Activated CD4-positive, alpha-beta T cell treated with anti-CD3 and anti-CD28 coated beads for 1 hour (primary cell): ENCODE results near the gene PRAME.
"Not testable (repeated sequence)": the region's sequence is repeated elsewhere in the genome, so short reads cannot be mapped to it uniquely, and the experiment has no call there.

ENCODE experiments used
- DNase-seq: peaks from one replicate; pipeline ENCODE4 v3.0.0-alpha.2; 2020

Gene PRAME

DNA sequence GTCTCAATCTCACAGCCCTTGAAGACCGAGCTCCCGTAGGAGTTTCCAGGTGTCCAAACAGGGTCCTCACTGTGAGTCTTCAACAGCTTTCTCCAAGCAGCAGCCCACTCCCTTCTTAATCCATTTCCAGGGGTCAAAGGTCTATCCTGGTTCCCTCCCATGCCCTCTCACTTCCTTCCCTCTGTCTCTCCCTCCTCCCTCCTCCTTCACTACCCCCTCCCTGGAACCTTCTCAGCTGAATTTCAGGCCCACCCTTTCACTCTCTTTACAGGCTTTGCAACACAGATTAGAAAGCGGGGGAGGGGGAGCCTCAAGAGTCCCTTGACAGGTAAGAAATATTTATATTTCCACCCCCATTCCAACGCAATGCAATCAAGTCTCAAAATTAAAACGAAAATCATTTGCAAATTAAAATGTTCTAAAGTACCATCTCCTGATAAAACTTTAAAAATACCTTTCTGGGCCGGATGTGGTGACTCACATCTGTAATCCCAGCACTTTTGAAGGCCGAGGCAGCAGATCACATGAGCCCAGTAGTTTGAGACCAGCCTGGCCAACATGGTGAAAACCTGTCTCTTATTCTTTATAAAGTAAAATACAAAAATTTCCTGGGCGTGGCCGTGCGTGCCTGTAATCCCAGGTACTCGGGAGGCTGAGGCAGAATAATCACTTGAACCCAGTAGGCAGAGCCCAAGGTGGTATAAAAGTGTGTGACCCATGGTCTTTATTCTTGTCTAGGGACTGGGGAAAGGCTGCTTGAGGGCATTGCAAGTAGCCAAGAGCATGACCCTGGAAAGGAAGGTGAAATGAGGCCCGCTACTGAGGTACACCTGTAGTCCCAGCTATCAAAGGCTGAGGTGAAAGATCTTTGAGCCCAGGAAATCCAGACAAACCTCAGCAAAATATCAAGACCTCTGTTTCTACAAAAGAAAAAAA is 38.1 kb downstream of the PRAME start:
- no peak for DNase-seq

DNA sequence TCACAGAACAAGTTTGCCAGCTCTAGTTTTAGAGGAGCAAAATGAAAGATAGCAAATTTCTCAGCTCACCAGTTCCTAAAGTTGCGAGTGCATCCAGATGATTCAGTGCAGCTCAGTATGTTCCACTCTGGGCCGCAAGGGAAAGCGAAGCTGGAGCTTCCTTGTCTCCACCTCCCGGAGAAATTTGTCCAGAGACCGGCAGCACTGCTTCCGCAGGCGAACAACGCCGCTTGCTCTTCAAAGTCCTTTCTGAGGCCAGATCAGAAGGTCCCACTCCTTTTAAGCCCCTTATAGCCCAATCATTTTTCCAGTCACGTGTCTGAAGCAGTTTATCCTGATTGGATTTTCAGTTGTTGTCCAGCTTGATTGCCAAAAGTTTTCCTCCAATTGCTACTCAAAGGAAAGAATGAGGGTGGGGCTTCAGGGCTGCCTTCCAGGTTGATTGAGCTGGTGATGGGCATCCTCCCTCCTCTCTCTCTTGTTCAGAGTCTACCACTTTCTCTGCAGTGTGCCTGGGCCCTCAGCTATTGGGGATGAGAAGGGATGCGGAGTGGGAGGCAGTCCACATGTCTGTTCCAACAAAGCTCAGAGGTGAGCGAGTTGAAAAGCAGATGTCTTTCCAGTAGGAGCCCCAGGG is 38.9 kb downstream of the PRAME start, which contains the start of gene ZNF280A:
Gene ZNF280A (minus strand): TSS at position 251 of the 637 bp plus-strand sequence. CDS start 4,640 bp downstream, outside the sequence.
- DNase-seq, result no peak

DNA sequence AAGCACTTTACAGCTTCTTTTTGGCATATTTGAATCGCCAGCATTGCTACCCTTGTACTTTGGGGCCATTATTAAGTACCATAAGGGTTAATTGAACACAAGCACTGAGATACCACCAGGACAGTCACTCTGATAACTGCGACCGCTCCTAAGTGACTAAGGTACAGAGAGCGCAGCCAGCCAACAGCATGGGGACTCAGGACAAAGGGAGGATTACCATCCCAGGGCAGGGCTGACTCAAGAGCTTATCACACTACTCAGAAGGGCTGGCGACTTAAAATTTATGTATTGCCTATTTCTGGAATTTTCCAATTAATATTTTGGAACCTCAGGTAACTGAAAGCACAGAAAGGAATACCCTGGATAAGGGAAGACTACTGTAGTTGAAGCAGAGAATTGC is 39.5 kb downstream of the PRAME start:
- no peak for DNase-seq

DNA sequence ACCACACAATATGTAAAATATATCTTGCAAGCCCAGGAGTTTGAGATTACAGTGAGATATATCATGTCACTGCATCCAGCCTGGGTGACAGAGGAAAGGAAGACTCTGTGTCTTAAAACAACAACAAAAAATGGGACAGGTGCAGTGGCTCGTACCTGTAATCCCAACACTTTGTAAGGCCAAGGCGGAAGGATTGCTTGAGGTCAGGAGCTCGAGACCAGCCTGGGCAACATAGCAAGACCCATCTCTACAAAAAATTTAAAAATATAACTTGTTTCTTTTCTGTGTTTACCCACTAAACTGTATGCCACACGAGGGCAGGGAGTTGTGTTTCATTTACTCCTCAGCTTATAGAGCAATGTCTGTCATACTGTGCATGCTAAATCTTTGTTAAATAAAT is 42.1 kb downstream of the PRAME start:
- no peak for DNase-seq

DNA sequence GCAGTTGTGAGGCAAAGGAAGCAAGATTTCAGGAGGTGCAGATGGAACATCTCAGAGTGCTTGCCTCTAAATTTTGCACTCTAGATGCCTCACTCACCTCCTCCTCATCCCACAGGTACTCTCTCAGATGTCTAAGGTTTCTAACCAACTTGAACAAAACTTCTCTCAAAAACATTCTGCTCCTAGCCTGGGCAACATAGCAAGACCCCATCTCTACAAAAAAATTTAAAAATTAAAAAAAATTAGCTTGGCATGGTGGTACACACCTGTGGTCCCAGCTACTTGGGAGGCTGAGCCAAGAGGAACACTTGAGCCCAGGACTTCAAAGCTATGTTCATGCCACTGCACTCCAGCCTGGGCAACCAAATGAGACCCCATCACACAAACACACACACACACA is 43.2 kb downstream of the PRAME start:
- DNase-seq, result no peak

DNA sequence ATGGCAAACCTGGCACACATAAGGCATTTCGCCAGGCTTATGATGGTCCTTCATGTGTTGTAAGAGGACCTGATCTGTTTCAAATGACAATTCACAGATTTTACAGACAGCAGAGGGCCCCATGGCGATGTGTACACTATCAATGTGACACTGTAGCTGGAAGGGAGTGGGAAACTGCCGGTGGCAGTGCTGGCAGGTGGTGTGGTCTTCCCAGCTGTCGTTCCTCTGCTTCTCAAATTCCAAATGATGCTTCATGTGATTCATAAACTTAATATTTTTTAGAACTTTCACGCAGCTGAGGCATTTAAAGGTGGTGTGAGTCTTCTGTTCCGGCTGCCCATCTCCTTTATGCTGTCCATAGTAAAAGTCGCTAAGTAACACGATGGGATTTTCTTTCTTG is 44.6 kb downstream of the PRAME start:
- DNase-seq, result not testable (repeated sequence)

DNA sequence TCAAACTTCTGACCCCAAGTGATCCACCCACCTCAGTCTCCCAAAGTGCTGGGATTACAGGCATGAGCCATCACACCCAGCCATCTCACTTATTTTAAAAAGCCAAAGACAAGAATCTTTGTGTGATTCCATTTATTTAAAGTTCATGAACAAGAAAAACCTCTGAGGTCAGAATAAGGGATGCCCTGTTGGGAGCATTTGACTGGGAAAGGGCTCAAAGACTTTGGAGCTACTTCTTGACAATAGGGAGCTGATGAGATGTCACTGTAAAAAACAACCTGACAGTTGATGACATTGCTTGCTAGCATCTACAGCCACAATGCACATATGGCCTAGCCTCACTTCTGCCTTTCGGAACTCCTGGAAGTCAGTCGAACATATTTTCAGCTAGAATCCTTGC is 45.4 kb downstream of the PRAME start:
- DNase-seq, result no peak

DNA sequence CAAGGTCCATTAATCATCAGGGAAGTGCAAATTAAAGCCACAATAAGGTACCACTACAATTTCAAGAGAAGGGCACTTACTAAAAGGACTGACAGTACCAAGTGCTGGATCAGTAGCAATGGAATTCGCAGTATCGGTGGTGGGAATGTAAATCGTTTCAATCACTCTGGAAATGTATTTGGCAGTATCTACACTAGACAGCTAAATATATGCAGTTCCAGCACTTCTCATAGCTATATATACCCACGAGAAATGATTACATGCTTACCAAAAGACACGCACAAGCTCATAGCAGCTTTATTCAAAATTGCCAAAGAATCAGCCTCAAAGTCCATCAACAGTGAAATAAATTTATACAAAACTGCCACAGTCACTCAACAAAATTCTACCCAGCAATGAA is 46.1 kb downstream of the PRAME start:
- DNase-seq, result no peak

DNA sequence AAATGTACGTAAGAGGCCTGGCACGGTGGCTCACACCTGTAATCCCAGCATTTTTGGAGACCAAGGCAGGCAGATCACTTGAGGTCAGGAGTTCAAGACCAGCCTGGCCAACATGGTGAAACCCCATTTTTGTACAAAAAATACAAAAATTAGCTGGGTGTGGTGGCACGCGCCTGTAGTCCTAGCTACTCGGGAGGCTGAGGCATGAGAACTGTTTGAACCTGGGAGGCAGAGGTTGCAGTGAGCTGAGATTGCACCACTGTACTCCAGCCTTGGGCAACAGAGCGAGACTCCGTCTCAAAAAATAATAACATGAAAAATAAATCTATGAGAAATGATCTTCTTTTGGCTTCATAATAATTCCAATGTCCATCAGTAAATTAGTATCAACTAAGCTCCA is 48.2 kb downstream of the PRAME start:
- DNase-seq, result not testable (repeated sequence)

DNA sequence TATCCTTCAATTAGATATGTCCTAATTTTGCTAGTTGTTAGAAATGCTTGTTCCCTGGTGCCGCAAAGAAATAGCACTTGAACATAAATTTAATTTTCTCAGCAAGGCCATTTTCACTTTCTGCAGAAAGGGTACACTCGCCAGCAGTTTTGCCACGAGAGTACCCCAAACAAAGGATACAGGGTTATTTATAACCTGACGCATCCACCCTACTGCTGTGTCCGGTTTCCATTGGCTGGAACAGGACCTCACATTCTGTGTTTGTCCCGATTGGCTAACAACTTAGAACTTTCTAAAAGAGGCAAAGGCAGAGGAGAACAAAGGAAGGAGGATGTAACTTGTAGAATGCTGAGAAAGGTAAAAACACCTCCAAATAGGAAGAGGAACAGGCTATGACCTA is 49.2 kb downstream of the PRAME start:
- DNase-seq, result not testable (repeated sequence)

DNA sequence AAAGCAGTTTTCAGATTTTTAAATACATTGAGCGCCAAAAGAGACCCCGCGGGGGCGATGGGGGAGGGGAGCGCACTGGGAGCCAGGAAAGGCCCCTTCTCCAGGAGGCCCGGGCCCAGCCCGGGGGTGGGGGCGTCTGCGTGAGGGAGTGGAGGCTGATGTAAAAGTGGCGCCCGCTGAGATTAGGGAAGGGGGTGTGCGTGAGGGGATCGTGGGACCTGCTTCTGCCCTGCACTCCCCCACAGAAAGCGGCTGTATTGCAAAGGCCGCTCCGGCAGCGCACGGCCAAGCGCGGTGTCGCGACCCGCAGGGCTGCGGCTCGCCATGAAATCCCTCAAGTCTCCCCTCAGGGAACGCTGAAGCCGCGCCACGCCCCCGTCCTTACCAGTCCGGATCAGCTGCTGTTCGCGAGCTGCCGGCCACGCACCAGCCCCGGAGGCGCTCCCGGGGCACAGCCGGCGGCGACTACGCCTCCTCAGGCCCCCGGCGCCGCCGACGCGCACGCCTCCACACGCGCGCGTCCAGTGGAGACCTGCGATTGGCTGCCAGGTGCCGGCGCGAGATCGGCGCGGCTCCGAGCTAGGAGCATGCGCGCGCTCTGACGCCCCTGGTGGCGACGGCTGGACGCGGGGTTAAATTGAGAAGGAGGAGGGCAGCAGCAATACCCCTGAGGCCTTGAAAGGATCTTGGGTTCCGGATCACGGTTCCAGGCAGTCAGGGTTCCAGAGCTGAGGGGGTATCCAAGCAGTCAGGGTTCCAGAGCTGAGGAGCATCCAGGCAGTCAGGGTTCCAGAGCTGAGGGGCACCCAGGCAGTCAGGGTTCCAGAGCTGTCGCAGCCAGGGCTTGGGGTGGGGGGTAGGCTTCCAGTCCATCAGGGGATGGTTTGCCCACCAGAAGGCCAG is 50.5 kb downstream of the PRAME start, which contains the start of gene ZNF280B:
Gene ZNF280B (minus strand): TSS at position 469 of the 903 bp plus-strand sequence. CDS start 19,344 bp downstream, outside the sequence.
- DNase-seq, result peak; percentile 72

DNA sequence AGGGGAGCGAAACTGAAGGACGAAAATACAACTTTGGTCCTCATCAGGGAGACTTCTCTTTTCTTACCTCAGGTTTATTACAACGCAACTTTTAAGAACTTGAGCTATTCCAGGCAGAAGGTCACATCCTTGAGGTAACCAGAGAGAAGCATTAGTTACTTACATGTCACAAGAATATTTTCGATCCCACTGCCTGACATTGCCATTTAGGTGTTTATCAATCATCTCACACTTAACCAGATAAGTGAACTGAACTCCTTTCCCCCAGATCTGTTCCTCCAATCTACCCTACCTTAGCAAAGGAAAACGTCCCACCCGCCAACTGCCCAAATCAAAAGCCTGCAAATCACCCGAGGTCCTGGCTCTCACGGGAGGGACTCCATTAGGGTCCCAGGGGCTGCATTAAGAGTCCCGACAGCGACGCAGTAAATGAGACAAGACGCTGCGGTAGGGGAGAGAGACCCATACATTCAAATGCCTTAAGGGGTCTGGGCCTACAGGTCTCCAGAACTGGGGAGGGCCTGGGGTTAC is 51.3 kb downstream of the PRAME start:
- DNase-seq, result no peak

DNA sequence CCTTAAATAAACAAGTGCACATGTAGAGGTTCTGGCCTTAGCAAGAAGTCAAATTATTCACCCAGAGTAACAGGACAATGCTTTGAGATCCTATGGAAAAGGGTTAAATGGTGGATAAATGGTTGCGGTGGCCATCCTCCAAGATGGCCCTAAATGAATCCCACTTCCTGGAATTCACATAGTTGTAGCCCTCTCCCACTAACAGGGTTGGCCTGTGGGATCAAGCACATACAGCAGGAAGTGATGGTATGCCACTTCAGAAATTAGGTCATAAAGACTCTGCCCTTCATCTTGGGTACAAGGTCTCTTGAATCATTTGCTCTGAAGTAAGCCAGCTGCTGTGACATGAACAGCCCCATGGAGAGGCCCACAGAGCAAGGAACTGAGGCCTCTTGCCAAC is 52.3 kb downstream of the PRAME start:
- no peak for DNase-seq

DNA sequence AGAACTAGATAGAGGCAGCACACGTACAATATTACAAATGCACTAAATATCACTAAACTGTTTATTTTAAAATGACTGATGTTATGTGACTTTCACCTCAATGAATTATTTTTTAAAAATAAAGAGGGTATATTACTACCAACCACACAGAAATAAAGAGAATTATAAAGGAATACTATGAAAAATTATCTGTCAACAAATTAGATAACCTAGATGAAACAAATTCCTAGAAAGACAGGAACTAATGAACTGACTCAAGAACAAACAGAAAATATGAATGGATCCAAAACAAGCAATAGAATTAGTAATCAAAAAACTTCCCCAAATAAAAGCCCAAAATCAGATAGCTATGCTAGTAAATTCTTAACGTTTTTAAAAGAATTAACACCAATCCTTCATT is 60.8 kb downstream of the PRAME start:
- DNase-seq, result no peak
